GM23338 (cell line): Measurements from ENCODE around the gene GPR158. TPM values are rescaled to one million over a fixed set of nuclear protein-coding genes. Genes with fewer than 3 reads are reported as not detected.

ENCODE experiments used
- CREB1 ChIP-seq: fragments of 250-450 bp; sonication (Bioruptor Pico); IDR thresholded peaks from 2 replicates; pipeline ENCODE4 v1.5.0; 2020; ENCODE audit warnings: low read depth, mild to moderate bottlenecking, moderate library complexity
- EZH2 ChIP-seq: fragments of 200-600 bp; sonication (generic); IDR thresholded peaks from one replicate; pipeline ENCODE4 v1.8.0; 2017; ENCODE audit warnings: antibody characterized with exemption, mild to moderate bottlenecking, low read depth; ENCODE audit not compliant: unreplicated experiment
- EZH2phosphoT487 ChIP-seq: fragments of 200-600 bp; sonication (generic); IDR thresholded peaks from one replicate; pipeline ENCODE4 v1.8.1; 2018; ENCODE audit warnings: antibody characterized with exemption; ENCODE audit not compliant: unreplicated experiment
- NANOG ChIP-seq: IDR thresholded peaks from 2 replicates; pipeline ENCODE4 v1.6.1; 2016; ENCODE audit warnings: antibody characterized with exemption, borderline replicate concordance
- POLR2AphosphoS5 ChIP-seq: IDR thresholded peaks from 2 replicates; pipeline ENCODE4 v1.6.1; 2016; ENCODE audit warnings: antibody characterized with exemption, low read depth
- ZNF114 ChIP-seq: fragments of 250-450 bp; sonication (Bioruptor Pico); IDR thresholded peaks from 2 replicates; pipeline ENCODE4 v1.5.0; 2020; ENCODE audit warnings: mild to moderate bottlenecking, moderate library complexity
- ZNF331 ChIP-seq: fragments of 250-450 bp; sonication (Bioruptor Pico); IDR thresholded peaks from 2 replicates; pipeline ENCODE4 v1.5.0; 2020; ENCODE audit warnings: low read depth, mild to moderate bottlenecking, moderate library complexity
- ZNF462 ChIP-seq: fragments of 250-450 bp; sonication (Bioruptor Pico); IDR thresholded peaks from 2 replicates; pipeline ENCODE4 v1.5.0; 2020; ENCODE audit warnings: mild to moderate bottlenecking, moderate library complexity
- polyA plus RNA-seq: library from polyadenylated mRNA; unstranded; fragments of >200 nt; fragmentation: Nextera tagmentation; extraction: Ambion mirVana; gene quantifications from 2 replicates; pipeline ENCODE4 v1.2.1, GENCODE V29; 2016
- total RNA-seq: library from RNA; depleted of rRNA; stranded (reverse); fragments of >200 nt; shearing (Covaris generic); gene quantifications from 2 replicates; pipeline ENCODE4 v1.2.3, GENCODE V29; 2014
- TF ChIP-seq, protein P1 (sequence below), 2 experiments: fragments of 200-600 bp in 1 of 2; sonication (generic) in 1 of 2; conservative IDR thresholded peaks; 2 replicates each; pipeline versions ENCODE4 v1.5.1 to v1.6.1; 2016 to 2017; ENCODE audit warnings: antibody characterized with exemption in 2 of 2, low read depth in 2 of 2, mild to moderate bottlenecking in 2 of 2, moderate library complexity in 1 of 2

The GPR158 gene
- total and polyA plus RNA-seq, 2 experiments from 2014 or later = 0.13 to 1.5 TPM

- TF ChIP-seq ZNF462 (CRISPR knock-in tag) (no peak), ZNF114 (no peak), EZH2phosphoT487 (no peak), CREB1 (CRISPR knock-in tag) (no peak), POLR2AphosphoS5 (no peak), EZH2 (no peak), NANOG (no peak), ZNF331 (CRISPR knock-in tag) (no peak)
- TF ChIP-seq, protein P1, sequence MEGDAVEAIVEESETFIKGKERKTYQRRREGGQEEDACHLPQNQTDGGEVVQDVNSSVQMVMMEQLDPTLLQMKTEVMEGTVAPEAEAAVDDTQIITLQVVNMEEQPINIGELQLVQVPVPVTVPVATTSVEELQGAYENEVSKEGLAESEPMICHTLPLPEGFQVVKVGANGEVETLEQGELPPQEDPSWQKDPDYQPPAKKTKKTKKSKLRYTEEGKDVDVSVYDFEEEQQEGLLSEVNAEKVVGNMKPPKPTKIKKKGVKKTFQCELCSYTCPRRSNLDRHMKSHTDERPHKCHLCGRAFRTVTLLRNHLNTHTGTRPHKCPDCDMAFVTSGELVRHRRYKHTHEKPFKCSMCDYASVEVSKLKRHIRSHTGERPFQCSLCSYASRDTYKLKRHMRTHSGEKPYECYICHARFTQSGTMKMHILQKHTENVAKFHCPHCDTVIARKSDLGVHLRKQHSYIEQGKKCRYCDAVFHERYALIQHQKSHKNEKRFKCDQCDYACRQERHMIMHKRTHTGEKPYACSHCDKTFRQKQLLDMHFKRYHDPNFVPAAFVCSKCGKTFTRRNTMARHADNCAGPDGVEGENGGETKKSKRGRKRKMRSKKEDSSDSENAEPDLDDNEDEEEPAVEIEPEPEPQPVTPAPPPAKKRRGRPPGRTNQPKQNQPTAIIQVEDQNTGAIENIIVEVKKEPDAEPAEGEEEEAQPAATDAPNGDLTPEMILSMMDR (conservative IDR thresholded peaks at IDR 0.05; ENCODE audit: low read depth in 2 of 2) = no peak
Observed at GRCh38 chr10:25492040-25492439, 317.2 kb downstream of the GPR158 start (continued).
